HG02885 (cell line): ENCODE measurements around the gene OR6Y1.

Experiments
- ATAC-seq: cut with Tn5 transposase; IDR thresholded peaks from one replicate; pipeline ENCODE4 v1.9.1; 2021; ENCODE audit warnings: mild to moderate bottlenecking; ENCODE audit not compliant: unreplicated experiment, poor library complexity

The OR6Y1 gene, protein sequence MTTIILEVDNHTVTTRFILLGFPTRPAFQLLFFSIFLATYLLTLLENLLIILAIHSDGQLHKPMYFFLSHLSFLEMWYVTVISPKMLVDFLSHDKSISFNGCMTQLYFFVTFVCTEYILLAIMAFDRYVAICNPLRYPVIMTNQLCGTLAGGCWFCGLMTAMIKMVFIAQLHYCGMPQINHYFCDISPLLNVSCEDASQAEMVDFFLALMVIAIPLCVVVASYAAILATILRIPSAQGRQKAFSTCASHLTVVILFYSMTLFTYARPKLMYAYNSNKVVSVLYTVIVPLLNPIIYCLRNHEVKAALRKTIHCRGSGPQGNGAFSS

GRCh38 chr1:158554352-158554751 lies at the start of gene OR6Y1:
OR6Y1 (minus strand) TSS chr1:158554405; CDS start chr1:158548105, 6,300 bp downstream.
- no peak for ATAC-seq

GRCh38 chr1:158600735-158601134 lies 46.5 kb upstream of the OR6Y1 start:
- no peak for ATAC-seq

DNA sequence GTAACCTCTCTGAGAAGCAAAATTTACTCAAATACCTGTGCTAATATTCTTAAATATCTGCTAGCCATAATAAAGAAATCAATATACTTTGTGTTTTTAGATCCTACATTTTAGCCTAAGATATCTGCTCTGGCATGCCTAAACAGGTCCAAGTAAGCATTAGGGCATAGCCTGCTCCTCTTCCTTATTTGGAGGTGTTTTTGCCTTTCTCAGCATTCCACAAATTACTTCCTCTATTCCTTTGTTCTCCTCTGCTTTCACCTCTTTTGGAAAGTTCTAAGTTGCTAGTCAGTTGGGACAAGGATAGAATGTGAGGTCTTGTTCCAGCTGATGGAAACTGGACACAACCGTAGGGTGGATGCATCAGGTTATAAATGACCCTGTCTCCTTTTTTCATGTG lies 32.7 kb upstream of the OR6Y1 start:
- no peak for ATAC-seq

DNA sequence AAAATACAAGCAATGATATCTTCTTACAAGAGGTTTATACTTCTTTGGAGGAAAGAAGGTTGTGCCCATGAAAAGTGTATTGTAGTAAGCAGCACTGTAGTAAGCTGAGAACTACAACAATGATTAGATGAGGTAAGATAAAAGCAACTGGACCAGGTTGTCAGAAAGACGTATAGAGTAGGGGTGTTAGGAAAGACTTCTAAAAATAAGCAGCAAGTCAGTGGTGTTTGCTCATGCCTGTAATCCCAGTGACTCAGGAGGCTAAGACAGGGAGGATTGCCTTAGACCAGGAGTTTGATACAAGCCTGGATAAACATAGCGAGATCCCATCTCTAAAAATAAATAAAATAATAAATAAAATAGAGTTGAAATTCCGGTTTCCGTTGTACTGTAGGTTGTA lies 29.8 kb upstream of the OR6Y1 start:
- ATAC-seq, result no peak

DNA sequence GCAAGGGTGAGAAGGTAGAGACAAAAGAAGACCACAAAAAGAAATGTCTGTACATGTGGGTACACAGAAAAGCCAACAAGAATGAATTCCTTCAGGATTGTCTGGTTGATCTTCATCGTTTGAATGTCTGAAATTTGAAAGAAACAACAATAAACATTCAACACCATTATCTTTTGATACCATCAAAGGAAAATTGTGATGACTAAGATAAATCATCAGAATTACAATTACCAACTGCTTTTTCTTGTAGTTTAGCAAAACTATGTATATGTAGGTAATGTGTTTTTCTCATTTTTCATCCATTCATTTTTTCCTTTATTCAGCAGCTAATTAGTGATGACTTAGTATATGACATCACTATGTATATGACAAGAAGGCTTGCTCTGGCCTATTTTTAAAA lies 25.5 kb upstream of the OR6Y1 start, which contains the start of gene OR10X1:
OR10X1 (minus strand) TSS at position 167 of the 400 bp plus-strand sequence; CDS start at position 167, 0 bp downstream.
- no peak for ATAC-seq

DNA sequence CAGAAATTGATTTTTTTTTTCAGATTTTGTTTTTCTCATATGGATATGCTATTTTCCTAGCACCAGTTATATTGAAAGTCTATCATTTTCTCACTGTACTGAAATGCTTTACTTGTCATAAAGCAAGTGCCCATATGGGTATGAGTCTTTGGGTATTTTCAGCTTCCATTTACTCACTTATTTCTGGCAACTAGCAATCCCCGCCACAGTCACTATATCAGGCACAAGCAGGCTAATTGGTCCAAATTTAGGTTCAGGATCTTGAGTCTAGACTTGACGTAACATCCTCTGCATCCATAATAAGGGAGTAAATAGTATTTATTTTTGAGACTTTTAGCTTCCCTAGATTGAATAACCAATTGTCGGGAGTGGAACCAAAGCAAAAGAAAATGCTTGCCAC lies 23.4 kb upstream of the OR6Y1 start:
- no peak for ATAC-seq

DNA sequence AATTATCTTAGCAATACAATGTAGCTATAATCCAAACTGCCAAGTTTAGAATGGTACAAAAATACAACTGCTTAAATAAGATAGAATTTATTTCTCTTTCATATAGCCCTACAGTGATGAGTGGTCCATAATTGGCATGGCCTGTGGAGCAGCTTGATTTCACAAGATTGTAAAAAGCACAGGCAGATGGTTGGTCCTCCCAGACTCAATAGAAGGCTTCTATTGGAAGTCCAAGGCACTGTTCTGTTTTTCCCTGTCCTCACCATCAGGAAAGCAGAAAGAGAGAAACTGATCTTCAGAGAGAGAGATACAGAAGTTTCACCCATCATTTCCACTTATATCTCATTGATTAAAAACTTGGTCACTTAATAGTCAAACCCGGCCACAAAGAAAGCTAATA lies 18.0 kb upstream of the OR6Y1 start:
- ATAC-seq, result no peak

GRCh38 chr1:158570480-158570879 lies 16.3 kb upstream of the OR6Y1 start, which contains the start of gene OR6P1:
OR6P1 (minus strand) TSS chr1:158570580; CDS start chr1:158563604, 6,976 bp downstream.
- ATAC-seq, result no peak

DNA sequence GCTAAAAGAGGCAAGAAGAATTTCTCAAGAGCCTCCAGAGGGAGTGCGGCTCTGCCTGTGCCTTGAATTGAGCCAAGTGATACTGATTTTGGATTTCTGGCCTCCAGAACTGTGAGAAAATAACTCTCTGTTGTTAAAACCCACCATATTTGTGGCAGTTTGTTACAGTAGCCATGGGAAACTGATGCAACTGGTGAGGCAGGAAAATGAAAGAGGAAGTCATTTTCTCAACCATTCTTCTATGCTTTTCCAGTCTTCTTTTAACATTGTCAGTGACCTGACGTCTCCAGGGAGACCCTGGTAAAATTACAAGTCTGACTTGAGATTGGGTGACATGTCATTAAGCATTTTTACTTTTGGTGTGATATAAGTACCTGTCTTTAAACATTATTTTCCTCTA lies 10.4 kb upstream of the OR6Y1 start:
- no peak for ATAC-seq

DNA sequence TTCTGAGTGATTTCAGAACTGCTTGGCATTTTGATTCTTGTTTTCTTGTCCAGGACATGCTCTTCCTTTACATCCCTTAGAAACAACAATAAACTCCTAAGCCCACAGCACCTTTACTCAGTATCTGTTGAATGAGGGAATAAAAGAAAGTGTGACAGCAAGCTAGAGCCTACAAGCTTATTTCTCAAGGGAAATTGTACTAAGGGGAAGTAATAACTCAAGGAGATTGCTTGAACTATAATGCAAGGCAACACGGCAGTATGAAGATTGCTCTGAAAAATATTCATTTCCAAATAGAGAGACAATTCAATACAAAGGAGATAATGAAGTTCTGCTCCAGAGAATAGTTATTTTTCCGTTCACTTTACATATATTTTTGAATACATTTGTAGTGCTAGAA lies 9.6 kb upstream of the OR6Y1 start:
- no peak for ATAC-seq

GRCh38 chr1:158559696-158560095 lies 5.5 kb upstream of the OR6Y1 start:
- no peak for ATAC-seq

DNA sequence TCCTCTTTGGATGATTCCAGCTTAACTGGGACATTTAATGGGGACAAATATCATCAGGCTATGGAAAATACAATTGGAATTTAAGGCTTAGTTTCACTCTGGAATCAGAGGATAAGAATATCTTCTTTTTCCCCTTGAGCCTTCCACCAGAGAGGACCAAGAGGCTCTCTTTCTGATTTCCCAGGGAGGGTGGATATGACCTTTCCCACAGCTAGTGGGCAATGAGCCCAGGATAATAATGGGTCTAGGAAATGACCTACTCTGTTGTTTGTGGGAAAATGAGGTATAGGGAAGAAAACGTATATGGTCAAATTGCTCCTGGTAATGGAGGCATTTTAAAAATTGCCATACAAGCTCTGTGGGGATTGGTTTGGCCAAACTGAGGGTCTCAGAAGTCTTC lies 1.9 kb downstream of the OR6Y1 start:
- no peak for ATAC-seq

DNA sequence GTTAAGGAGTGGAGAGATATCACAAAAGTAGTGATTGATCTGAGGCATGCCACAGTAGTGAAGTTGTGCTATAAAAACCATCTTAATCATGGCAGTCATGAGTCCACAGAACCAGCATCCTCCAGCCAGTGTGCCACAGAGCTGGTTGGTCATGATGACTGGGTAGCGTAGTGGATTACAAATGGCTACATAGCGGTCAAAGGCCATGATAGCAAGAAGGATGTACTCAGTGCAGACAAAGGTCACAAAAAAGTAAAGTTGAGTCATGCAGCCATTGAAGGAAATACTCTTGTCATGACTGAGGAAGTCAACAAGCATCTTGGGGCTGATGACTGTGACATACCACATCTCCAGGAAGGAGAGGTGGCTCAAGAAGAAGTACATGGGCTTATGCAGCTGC lies 6.7 kb downstream of the OR6Y1 start:
- no peak for ATAC-seq

DNA sequence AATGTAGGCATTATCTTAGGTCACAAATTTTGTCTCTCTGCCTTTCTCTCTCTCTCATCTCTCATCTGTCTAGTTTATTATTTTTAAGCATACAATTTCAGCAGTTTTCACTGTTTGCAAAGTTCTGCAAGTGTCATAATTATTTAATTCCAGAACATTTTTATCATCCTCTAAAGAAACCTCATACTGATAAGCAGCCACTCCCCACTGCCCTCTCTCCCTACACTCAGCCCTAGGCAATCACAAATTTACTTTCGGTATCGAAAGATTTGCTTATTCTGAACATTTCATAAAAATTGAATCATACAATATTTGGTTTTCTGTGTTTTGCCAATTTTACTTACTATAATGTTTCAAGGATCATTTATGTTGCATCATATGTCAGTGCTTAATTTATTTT lies 16.6 kb downstream of the OR6Y1 start:
- ATAC-seq, result no peak

DNA sequence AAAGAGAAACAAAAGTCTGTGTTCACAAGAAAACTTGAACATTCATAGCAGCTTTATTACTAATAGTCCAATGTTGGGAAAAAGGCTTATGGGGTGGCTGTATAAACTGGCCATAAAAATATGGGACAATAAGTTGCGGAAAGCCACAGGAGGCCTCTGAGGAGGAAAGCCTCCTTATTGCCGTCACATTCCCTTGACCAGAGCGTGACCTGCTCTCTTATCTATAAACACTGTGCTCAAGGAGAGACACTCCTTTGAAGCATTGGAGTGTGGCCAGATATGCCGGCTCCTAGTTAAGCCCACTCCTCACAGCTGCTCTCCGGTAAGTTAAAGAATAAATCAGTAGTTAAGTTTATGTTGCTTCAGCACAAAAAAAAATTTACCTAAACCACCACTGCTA lies 19.7 kb downstream of the OR6Y1 start:
- ATAC-seq, result no peak

- no peak for ATAC-seq
Observed at GRCh38 chr1:158527190-158527815, 26.9 kb downstream of the OR6Y1 start.

DNA sequence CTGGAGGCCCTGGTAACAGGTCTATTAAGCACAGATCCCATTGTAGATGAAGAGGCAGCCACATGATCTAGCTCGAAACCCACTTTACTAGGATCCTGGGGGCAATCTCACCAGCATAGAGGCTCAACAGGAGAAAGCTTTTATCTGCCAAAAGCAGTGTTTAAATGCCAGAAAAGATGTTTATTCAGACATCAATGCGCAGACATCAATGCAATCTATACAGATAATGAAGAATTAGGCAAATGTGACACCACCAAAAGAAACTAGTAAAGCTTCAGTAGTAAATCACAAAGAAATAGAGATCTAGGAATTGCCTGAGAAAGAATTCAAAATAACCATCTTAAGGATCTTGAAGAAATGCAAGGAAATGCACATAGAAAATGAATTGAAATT lies 32.5 kb downstream of the OR6Y1 start:
- ATAC-seq, result no peak

DNA sequence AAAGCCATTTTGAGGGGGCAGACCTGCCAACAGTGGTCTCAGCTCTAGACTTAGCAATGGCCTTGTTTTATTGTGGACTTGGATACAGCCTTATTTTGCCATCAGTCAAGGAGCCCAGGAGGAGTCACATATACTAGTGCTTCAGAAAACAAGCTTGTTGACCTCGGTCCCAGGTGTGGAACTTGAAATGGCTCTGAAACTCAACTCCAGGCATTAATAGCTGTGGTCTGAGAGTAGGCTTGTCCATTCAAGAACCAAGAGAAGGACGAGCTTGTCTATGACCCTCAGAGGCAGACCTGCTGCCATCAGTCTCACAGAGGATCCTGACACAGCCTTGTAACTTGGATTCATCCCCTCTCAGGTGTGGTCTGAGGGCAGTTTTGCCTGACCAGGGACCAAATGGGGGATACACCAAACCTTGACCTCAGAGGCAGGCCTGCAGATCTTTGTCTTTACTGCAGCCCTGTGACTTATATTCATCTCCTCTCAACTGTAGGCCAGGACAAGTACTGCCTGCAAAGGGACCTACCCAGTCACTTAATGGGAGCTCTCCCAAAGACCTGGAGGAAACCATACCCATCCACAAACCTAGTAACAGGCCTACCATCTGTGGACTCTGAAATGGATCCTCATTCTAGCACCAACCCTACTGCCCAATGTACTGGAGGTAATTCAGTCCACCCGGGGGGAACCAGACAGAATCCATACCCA lies 33.1 kb downstream of the OR6Y1 start:
- ATAC-seq, result no peak

DNA sequence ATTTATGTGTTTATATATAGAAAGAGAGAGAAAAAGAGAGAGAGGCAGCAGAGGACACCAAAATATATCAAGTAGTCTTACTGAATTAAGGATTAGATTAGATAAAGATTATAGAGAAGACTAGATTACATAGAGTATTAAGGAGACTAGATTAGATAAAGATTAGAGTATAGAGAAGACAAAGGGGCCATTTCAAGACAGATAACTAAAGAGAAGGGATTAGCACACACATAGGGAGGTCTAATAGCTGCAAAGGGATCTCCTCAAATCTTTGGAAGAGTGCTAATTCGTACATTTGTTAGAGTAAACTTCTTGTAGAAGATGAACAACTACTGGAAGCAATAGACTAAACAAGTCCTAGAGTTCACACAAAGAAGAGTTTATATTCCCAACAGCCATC lies 34.2 kb downstream of the OR6Y1 start:
- no peak for ATAC-seq

- ATAC-seq, result no peak
Observed at GRCh38 chr1:158516966-158517365, 37.2 kb downstream of the OR6Y1 start.

DNA sequence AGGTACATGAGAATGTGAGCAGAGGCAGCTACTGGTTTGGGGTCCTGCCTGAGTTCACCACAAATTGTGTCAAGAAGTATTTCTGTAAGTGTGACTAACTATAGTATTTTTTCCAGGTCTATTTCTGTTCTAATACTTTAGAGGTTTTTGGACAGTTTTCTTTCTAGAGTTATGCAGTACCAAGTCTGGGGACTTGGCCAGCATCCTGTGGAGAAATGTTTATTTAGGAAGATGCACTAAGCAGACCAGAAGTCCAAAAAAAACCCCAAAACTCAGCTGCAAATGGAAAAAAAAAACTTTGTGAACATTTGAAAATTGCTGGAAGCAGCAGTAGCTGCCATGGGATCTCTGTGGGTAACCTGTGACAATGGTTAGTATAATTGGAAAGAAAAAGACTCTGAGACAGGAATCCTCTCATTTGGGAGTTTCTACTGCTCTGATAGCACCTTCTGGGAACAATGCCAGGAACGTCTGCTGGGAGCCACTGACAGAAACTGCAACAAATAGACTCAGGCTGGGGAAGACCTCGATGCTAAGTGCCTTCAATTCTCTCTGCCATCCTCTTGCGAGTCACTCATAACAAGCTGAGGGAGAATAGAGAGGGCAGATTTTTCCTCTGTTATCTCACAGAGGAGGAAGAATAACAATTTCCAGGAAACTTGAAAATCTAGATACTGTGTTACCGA lies 44.6 kb downstream of the OR6Y1 start:
- ATAC-seq, result no peak
